AG09319 (cell line): ENCODE data around the gene TBC1D9.

Source experiments
- DNase-seq: peaks from one replicate; pipeline ENCODE4 v3.0.0-alpha.2; 2010; ENCODE audit warnings: low read depth; ENCODE audit errors: extremely low read depth
- TF ChIP-seq, protein P1 (sequence below): IDR thresholded peaks from 2 replicates; pipeline ENCODE4 v1.5.1; 2011; ENCODE audit warnings: low read depth, mild to moderate bottlenecking, inconsistent platforms, low read length, moderate library complexity

Gene TBC1D9

DNA sequence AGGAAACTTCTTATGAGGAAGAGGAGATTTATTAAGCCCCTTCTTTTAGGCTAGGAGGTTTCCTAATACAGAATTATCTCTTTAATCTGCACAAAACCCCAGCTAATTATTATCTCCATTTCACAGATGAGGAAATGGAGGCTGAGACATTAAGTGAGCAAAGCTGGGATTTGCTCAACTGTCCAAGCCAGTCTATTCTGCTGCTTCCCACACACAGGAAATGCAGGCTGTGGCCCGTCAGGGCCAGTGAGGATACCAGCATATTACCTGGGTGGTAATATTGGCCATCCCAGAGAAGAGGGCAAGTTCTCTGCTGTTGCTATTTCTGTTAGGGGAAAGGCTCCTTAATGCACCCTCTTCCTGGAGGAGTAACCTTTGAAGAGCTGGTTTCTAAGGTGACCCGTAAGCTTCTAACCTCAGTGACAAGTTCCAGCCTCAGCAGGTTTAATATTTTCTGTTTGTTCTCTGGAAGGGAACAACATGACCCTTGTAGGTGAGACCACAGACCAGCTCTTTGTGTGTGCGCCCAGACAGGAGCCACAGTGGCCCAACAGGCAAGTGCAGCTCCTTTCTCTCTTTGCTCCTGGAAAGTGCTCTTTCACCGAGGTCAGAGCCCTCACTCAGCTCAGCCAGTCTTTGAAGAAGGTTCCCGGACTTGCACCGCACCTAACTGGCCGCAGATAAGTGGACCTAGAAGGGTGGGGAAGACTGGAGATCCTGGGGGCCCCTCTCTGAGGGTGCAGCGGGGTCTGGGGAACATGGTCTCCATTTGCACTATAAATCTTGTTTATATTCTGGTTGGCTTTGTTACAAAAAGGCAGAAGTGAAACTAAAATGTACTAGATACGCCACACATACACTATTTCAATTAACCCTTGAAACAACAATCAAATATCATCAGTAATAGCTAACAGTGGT is 35.5 kb downstream of the TBC1D9 start:
- no peak for DNase-seq
- TF ChIP-seq, protein P1, sequence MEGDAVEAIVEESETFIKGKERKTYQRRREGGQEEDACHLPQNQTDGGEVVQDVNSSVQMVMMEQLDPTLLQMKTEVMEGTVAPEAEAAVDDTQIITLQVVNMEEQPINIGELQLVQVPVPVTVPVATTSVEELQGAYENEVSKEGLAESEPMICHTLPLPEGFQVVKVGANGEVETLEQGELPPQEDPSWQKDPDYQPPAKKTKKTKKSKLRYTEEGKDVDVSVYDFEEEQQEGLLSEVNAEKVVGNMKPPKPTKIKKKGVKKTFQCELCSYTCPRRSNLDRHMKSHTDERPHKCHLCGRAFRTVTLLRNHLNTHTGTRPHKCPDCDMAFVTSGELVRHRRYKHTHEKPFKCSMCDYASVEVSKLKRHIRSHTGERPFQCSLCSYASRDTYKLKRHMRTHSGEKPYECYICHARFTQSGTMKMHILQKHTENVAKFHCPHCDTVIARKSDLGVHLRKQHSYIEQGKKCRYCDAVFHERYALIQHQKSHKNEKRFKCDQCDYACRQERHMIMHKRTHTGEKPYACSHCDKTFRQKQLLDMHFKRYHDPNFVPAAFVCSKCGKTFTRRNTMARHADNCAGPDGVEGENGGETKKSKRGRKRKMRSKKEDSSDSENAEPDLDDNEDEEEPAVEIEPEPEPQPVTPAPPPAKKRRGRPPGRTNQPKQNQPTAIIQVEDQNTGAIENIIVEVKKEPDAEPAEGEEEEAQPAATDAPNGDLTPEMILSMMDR = no peak

DNA sequence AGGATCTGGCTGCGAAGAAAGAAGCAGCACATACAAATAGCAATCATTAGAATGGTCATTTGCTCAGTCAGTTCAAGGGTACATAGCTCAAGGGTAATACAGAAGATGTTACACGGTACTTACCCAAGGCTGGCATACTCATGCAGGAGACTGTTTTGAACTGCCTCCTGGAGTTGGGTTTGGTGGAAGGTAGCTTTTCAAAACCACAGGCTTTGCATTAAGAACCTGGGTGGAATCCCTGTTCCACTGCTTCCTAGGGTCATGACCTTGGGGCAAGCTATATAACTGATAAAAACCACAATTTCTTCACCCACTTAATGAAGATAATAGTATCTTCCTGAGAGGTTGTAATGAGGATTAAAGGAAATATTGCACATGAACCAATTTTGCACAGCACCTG is 36.5 kb downstream of the TBC1D9 start:
- no peak for DNase-seq
- TF ChIP-seq, protein P1 = no peak

DNA sequence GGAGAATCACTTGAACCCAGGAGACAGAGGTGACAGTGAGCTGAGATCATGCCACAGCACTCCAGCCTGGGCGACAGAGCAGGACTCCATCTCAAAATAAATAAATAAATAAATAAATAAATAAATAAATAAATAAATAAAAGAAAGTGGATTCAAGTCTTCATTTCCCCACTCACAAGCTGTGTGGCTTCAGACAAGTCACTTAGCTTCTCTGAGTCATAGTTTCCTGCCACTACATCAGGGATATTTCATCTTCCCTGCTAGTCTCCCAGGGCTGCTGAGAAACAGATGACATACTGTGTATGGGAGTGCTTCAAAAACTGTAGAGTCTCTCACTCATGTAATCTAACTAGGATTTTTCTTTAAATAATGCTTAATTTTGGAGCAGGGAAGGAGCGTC is 37.2 kb downstream of the TBC1D9 start:
- DNase-seq = no peak
- TF ChIP-seq, protein P1 = no peak

DNA sequence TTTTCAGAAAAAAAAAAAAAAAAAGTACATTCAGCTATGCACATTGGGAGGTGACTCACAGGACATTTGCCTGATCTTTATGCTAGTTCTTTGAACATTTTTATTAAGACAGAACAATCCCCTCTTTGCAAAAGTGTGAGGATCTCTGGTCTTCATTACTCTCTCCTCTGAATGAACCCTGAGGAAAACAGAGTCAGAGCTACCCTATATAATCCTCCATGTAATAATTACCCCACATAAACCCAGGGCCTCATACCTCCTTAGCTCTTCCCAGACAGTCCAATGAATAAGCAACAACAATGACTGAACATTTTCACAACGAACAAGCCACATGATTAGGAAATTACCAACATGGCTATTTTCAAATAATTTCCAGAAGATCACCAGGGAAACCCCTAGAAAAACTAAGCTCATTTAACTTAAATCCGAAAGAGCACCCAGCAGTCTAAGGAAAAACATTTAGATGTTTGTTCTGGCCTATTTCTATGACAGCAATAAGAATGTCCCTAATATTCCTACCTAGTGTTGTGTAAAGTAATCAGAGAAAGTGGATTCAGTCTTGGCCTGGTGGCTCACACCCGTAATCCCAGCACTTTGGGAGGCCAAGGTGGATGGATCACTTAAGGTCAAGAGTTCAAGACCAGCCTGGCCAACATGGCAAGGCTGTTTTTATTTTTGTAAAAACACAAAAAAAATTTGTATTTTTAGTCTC is 37.8 kb downstream of the TBC1D9 start:
- no peak for DNase-seq
- TF ChIP-seq, protein P1 = no peak

DNA sequence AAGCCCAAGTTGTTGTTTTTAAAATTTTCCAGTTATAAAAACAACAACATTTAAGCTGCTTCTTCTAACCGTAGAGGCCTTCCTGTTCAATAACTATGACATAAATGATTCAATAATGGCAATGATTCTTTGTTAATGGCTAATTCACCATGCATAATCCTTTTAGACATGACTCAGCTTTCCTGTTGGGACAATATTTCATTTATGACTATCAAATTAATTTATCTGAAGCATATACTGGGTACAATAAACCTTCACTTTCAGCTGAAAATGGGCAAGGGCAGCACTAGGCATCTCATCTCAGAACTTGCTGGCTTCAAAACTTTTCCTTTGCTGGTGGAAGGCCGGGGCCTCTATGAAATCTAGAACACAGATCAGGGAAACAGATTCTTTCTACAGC is 38.9 kb downstream of the TBC1D9 start:
- TF ChIP-seq, protein P1 = no peak
- no peak for DNase-seq

DNA sequence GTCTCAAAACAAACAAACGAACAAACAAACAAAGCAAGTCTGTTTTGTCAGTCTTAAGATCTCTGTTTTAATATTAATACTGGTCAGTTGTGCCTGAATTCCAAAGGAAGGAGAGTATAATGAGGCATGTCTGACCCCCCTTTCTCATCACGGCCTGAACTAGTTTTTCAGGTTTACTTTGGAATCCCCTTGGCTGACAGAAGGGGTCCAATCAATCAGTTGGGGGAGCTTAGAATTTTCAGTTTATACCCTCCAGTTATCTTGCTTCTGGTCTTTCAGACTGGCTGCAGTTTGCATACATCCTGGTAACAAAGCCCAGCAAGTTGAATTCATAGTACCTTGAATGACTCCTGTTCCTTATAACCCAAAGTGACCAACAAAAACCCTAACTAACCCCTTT is 41.1 kb downstream of the TBC1D9 start:
- TF ChIP-seq, protein P1 = no peak
- DNase-seq = no peak

DNA sequence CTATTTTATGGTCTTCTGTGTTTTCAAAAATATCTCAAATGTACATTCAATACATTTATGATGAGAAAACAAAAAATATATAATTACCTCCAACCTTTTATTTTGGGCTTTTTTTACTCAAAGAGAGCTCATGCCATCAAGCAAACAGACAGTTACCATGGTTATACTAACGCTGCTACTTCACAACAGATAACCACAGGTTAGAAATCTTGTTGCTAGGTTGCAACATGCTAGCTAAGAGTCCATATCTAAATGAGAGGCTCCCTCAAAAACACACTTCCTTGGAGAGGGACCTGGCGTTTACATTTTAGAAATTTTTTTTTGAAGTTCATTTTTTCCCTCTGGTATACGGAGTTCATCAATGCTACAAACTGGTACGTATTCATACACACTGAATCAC is 44.3 kb downstream of the TBC1D9 start:
- DNase-seq = no peak
- TF ChIP-seq, protein P1 = no peak
